B cell (primary cell): Measurements from ENCODE around the gene SAP130. TPM values are rescaled to one million over a fixed set of nuclear protein-coding genes. Genes with fewer than 3 reads are reported as not detected.

Source experiments
- ATAC-seq: fragments of 200-7000 bp; cut with Tn5 transposase; one replicate; pipeline ENCODE4 v1.10.0; 2021; ENCODE audit warnings: low read depth, mild to moderate bottlenecking, moderate number of reproducible peaks, moderate library complexity
- CTCF ChIA-PET: fragments of 350-600 bp; sonication (Branson Sonifier 250); formaldehyde crosslinking; loops from one replicate; lab custom pipeline; 2021; ENCODE audit warnings: antibody characterized with exemption, inconsistent platforms; lab: Charles Lee
- POLR2A ChIA-PET: fragments of 350-600 bp; sonication (Branson Sonifier 250); formaldehyde crosslinking; loops from one replicate; lab custom pipeline; 2021; ENCODE audit warnings: antibody characterized with exemption; lab: Charles Lee
- DNase-seq: peaks from one replicate; pipeline ENCODE4 v3.0.0; 2013
- H2AFZ ChIP-seq: 2 replicates; pipeline ENCODE4 v1.6.1; 2012; ENCODE audit warnings: mild to moderate bottlenecking, low read depth, low read length; ENCODE audit not compliant: insufficient read depth, poor library complexity, severe bottlenecking
- H3K27ac ChIP-seq, 2 donors: 1 replicate in 1 of 2; 2 replicates in 1 of 2; pipeline ENCODE4 v1.5.1; 2012 to 2013; ENCODE audit warnings: low read length in 2 of 2, mild to moderate bottlenecking in 2 of 2, moderate library complexity in 1 of 2
- H3K27me3 ChIP-seq, 4 experiments: fragments of 200-600 bp in 1 of 4; sonication (generic) in 1 of 4; replicated peaks in 1 of 4; 1 replicate in 2 of 4; 2 replicates in 2 of 4; pipeline versions ENCODE4 v1.6.1 to v1.7.0; 2013 to 2016; ENCODE audit warnings: low read length in 3 of 4, mild to moderate bottlenecking in 2 of 4, mixed read lengths in 1 of 4, moderate library complexity in 1 of 4; ENCODE audit not compliant: insufficient read depth in 4 of 4, control insufficient read depth in 3 of 4; ENCODE audit errors: control extremely low read depth in 1 of 4
- H3K36me3 ChIP-seq, 2 experiments: replicated peaks in 1 of 2; 1 replicate in 1 of 2; 2 replicates in 1 of 2; pipeline versions ENCODE4 v1.6.1 to v1.7.1; 2013; ENCODE audit warnings: low read length in 1 of 2; ENCODE audit not compliant: insufficient read depth in 2 of 2, control insufficient read depth in 1 of 2; ENCODE audit errors: control extremely low read depth in 1 of 2, extremely low read depth in 1 of 2
- H3K4me1 ChIP-seq, 2 donors: fragments of 200-600 bp in 1 of 2; sonication (generic) in 1 of 2; 1 replicate in 1 of 2; 2 replicates in 1 of 2; pipeline versions ENCODE4 v1.5.1 to v1.6.1; 2013 to 2017; ENCODE audit warnings: low read length in 2 of 2; ENCODE audit not compliant: control insufficient read depth in 2 of 2, insufficient read depth in 2 of 2
- H3K4me2 ChIP-seq: replicated peaks from 2 replicates; pipeline ENCODE3; 2012; ENCODE audit warnings: mild to moderate bottlenecking, low read depth, low read length; ENCODE audit not compliant: poor library complexity, severe bottlenecking
- H3K4me3 ChIP-seq, 5 experiments: fragments of 200-600 bp in 1 of 5; sonication (generic) in 1 of 5; 1 replicate in 3 of 5; 2 replicates in 2 of 5; pipeline versions ENCODE4 v1.5.1 to v1.7.0; 2011 to 2016; ENCODE audit warnings: low read length in 4 of 5, mild to moderate bottlenecking in 4 of 5, low read depth in 2 of 5, control low read depth in 1 of 5, moderate library complexity in 1 of 5; ENCODE audit not compliant: insufficient read depth in 1 of 5; ENCODE audit errors: control extremely low read depth in 1 of 5, extremely low read depth in 1 of 5
- H3K79me2 ChIP-seq: fragments of 200-600 bp; sonication (generic); one replicate; pipeline ENCODE4 v1.6.0; 2016; ENCODE audit warnings: low read length; ENCODE audit not compliant: control insufficient read depth, insufficient read depth
- H3K9ac ChIP-seq: fragments of 200-600 bp; sonication (generic); 2 replicates; pipeline ENCODE4 v1.6.1; 2017; ENCODE audit warnings: mild to moderate bottlenecking, low read length, moderate library complexity
- H3K9me3 ChIP-seq, 3 donors: one replicate each; pipeline versions ENCODE4 v1.6.1 to v1.7.1; 2013; ENCODE audit warnings: low read length in 2 of 3; ENCODE audit not compliant: control insufficient read depth in 2 of 3, insufficient read depth in 1 of 3; ENCODE audit errors: control extremely low read depth in 1 of 3
- H4K20me1 ChIP-seq: 2 replicates; pipeline ENCODE4 v1.6.0; 2012; ENCODE audit warnings: mild to moderate bottlenecking, low read length; ENCODE audit not compliant: insufficient read depth, control insufficient read depth, poor library complexity, severe bottlenecking
- H3K27ac Mint-ChIP-seq: one replicate; pipeline ENCODE4 v1.8.0; 2021; ENCODE audit warnings: mixed read lengths
- H3K27me3 Mint-ChIP-seq: one replicate; pipeline ENCODE4 v1.8.0; 2021; ENCODE audit warnings: mixed read lengths
- H3K4me1 Mint-ChIP-seq: one replicate; pipeline ENCODE4 v1.8.0; 2021; ENCODE audit warnings: mixed read lengths
- H3K4me3 Mint-ChIP-seq: one replicate; pipeline ENCODE4 v1.8.0; 2021; ENCODE audit warnings: mixed read lengths
- H3K9me3 Mint-ChIP-seq: one replicate; pipeline ENCODE4 v1.8.0; 2022; ENCODE audit warnings: mixed read lengths; ENCODE audit not compliant: insufficient read depth
- CTCF ChIP-seq: fragments of 200-600 bp; IDR thresholded peaks from one replicate; pipeline ENCODE4 v1.8.0; 2022; ENCODE audit warnings: antibody characterized with exemption, mild to moderate bottlenecking
- EZH2 ChIP-seq: IDR thresholded peaks from 2 replicates; pipeline ENCODE4 v1.6.1; 2012; ENCODE audit warnings: borderline replicate concordance, low read depth, mild to moderate bottlenecking, moderate library complexity, low read length; ENCODE audit not compliant: insufficient read depth, poor library complexity, severe bottlenecking
- WGBS: methylation state at CpG from one replicate; pipeline ENCODE4 v1.1.5; 2013; ENCODE audit warnings: missing lambda C conversion rate; ENCODE audit not compliant: insufficient coverage; 5-methylcytosine and 5-hydroxymethylcytosine counted together
- intact Hi-C: fragments of 100-400 bp; cut with micrococcal nuclease; formaldehyde crosslinking; loops from one replicate; pipeline ENCODE4 v1.10.0; 2022
- polyA plus RNA-seq: library from polyadenylated mRNA; depleted of rRNA; stranded (reverse); fragments of >200 nt; gene quantifications from 2 replicates; pipeline ENCODE4 v1.2.3, GENCODE V29; 2012
- total RNA-seq, 2 donors: library from RNA; stranded (reverse); fragments of 120-200 nt in 1 of 2; gene quantifications; 1 replicate in 1 of 2; 2 replicates in 1 of 2; pipeline versions ENCODE4 v1.2.3 to v1.2.4, GENCODE V29; 2013 to 2022

Gene SAP130
- total and polyA plus RNA-seq, 2 donors (not counting 1 experiment from before 2014, with no cell fraction given) = 13.4 to 40.1 TPM

DNA sequence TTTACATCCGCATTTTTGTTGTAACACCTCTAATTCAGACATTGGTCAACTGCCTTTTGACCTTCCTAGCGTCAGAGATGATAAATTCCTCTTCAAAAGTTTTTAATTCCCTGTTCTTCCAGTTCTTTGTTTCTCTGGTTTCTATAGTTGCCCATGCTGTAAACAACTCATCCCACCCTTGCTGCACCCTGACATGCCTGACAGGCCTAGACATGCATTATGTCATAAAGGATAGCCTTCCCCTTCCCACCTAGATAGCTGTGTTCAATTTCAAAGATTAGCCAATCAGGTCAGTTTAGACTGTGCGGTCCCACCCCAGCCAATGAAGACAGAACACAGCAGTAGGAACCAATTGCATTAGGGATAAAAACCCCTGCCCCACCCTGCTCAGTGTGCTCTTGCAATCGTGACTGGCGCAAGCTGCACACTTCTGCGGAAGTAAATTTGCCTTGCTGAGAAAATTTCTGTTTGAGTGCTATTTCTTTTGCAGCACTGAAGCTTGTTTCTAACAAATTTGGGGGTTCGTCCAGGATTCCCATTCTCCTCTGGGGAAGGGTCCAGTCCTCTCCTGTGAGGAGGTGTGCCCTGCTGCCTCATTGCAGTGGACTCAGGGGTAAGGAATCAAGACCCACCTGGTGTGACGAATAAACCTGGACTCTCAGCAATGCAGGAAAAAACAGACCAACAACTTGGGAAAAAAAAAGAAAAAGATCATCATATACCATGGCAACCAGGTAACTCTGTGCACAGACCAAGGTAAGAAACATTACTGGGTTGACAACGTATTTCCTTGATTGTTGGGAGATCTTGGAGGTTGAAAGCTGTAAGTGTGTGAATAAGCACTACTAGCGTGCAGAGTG lies 9.1 kb upstream of the SAP130 start:
- Mint-ChIP-seq H3K27me3 (peaks cover 38% of the 10 kb centered on the region), H3K4me3 (no peak overlapping the region), H3K27ac (no peak overlapping the region), H3K4me1 (no peaks in the 10 kb centered on the region), H3K9me3 (peaks cover 10% of the 10 kb centered on the region)
- ChIA-PET POLR2A (no interaction called here), CTCF (no interaction called here)
- Histone ChIP-seq H3K36me3 (no peaks in the 10 kb centered on the region), H3K4me2 (no peak overlapping the region), H3K27ac (no peak overlapping the region), H3K4me3 (no peak overlapping the region), H3K79me2 (no peaks in the 10 kb centered on the region), H3K9me3 (peaks cover 6 to 36% (median 28%) of the 10 kb centered on the region in 3 donors), H4K20me1 (no peaks in the 10 kb centered on the region), H3K9ac (no peak overlapping the region), H3K27me3 (peaks cover 0 to 14% (median 1%) of the 10 kb centered on the region in 4 experiments), H3K4me1 (no peaks in the 10 kb centered on the region), H2AFZ (no peak overlapping the region)
- intact Hi-C loops = no loop called here
- no peak for ATAC-seq
- DNase-seq = no peak
- 93% methylated on average over 7 of the region's 10 CpGs for WGBS
- TF ChIP-seq CTCF (no peak), EZH2 (no peak)

GRCh38 chr2:128032092-128032491 lies 4.2 kb upstream of the SAP130 start:
- TF ChIP-seq CTCF (no peak), EZH2 (no peak)
- Histone ChIP-seq H3K4me3 (no peak overlapping the region), H3K79me2 (no peaks in the 10 kb centered on the region), H4K20me1 (no peaks in the 10 kb centered on the region), H3K9me3 (peaks cover 6 to 18% (median 16%) of the 10 kb centered on the region in 3 donors), H3K9ac (no peak overlapping the region), H3K27ac (no peak overlapping the region), H3K36me3 (no peaks in the 10 kb centered on the region), H3K27me3 (no peaks in the 10 kb centered on the region), H3K4me1 (peaks cover 6% of the 10 kb centered on the region in 2 donors), H2AFZ (no peak overlapping the region), H3K4me2 (no peak overlapping the region)
- no peak overlapping the region for H3K4me3 Mint-ChIP-seq
- ATAC-seq = no peak
- ChIA-PET CTCF (no interaction called here), POLR2A (no interaction called here)
- 97% methylated on average over 3 of the region's 4 CpGs for WGBS
- no peak overlapping the region for H3K27ac Mint-ChIP-seq
- intact Hi-C loops = no loop called here
- peaks cover 8% of the 10 kb centered on the region for H3K4me1 Mint-ChIP-seq
- H3K9me3 Mint-ChIP-seq = peaks cover 8% of the 10 kb centered on the region
- H3K27me3 Mint-ChIP-seq = peaks cover 6% of the 10 kb centered on the region
- DNase-seq = no peak
